GM23338 (cell line): ENCODE data around the gene TYW3. TPM values are rescaled to one million over a fixed set of nuclear protein-coding genes. Genes with fewer than 3 reads are reported as not detected.

Experiments
- ATAC-seq: fragments of 200-7000 bp; cut with Tn5 transposase; 3 replicates; pipeline ENCODE4 v1.9.1; 2020
- DNase-seq: peaks from one replicate; pipeline ENCODE4 v3.0.0-alpha.2; 2015; ENCODE audit warnings: low spot score
- H2AFZ ChIP-seq: fragments of 200-600 bp; sonication (generic); 2 replicates; pipeline ENCODE4 v1.8.0; 2016; ENCODE audit warnings: antibody characterized with exemption, mild to moderate bottlenecking, moderate library complexity
- H3F3A ChIP-seq: fragments of 200-600 bp; sonication (generic); replicated peaks from 2 replicates; pipeline ENCODE4 v1.8.0; 2017; ENCODE audit warnings: antibody characterized with exemption, mixed run types, low read depth
- H3K27ac ChIP-seq: fragments of 200-600 bp; sonication (generic); 2 replicates; pipeline ENCODE4 v1.6.1; 2016; ENCODE audit warnings: low read depth
- H3K27me3 ChIP-seq: fragments of 200-600 bp; sonication (generic); 2 replicates; pipeline ENCODE4 v1.8.0; 2016; ENCODE audit warnings: mild to moderate bottlenecking, mixed run types, moderate library complexity; ENCODE audit not compliant: insufficient read depth
- H3K36me3 ChIP-seq: fragments of 200-600 bp; sonication (generic); 2 replicates; pipeline ENCODE4 v1.8.0; 2016; ENCODE audit warnings: mild to moderate bottlenecking; ENCODE audit not compliant: insufficient read depth
- H3K4me1 ChIP-seq: fragments of 200-600 bp; sonication (generic); 2 replicates; pipeline ENCODE4 v1.8.0; 2016; ENCODE audit warnings: mild to moderate bottlenecking, moderate library complexity; ENCODE audit not compliant: insufficient read depth
- H3K4me2 ChIP-seq: fragments of 200-600 bp; sonication (generic); 2 replicates; pipeline ENCODE4 v1.7.1; 2017; ENCODE audit warnings: mixed run types
- H3K4me3 ChIP-seq: fragments of 200-600 bp; sonication (generic); 2 replicates; pipeline ENCODE4 v1.6.1; 2016; ENCODE audit warnings: mixed run types
- H3K79me2 ChIP-seq: fragments of 200-600 bp; sonication (generic); replicated peaks from 2 replicates; pipeline ENCODE4 v1.8.0; 2017; ENCODE audit warnings: mild to moderate bottlenecking; ENCODE audit not compliant: insufficient read depth
- H3K9me2 ChIP-seq: fragments of 200-600 bp; sonication (generic); 2 replicates; pipeline ENCODE4 v1.8.0; 2017; ENCODE audit not compliant: insufficient read depth
- H4K20me1 ChIP-seq: fragments of 200-600 bp; sonication (generic); replicated peaks from 2 replicates; pipeline ENCODE4 v1.8.0; 2017; ENCODE audit warnings: mild to moderate bottlenecking; ENCODE audit not compliant: insufficient read depth
- H3K27ac Mint-ChIP-seq: 2 replicates; pipeline ENCODE4 v1.8.0; 2020; ENCODE audit warnings: inconsistent platforms, mild to moderate bottlenecking, moderate library complexity, mixed read lengths
- H3K27me3 Mint-ChIP-seq: 3 replicates; pipeline ENCODE4 v1.8.0; 2022; ENCODE audit warnings: low read depth, mild to moderate bottlenecking, moderate library complexity, mixed read lengths, inconsistent platforms; ENCODE audit not compliant: insufficient read depth, poor library complexity
- H3K36me3 Mint-ChIP-seq: 3 replicates; pipeline ENCODE4 v1.8.0; 2021; ENCODE audit warnings: low read depth, mild to moderate bottlenecking, inconsistent platforms, moderate library complexity, mixed read lengths
- H3K4me1 Mint-ChIP-seq: 3 replicates; pipeline ENCODE4 v1.8.0; 2020; ENCODE audit warnings: mild to moderate bottlenecking, inconsistent platforms, mixed read lengths
- H3K4me3 Mint-ChIP-seq: 3 replicates; pipeline ENCODE4 v1.8.0; 2021; ENCODE audit warnings: moderate library complexity, mild to moderate bottlenecking, inconsistent platforms, mixed read lengths
- H3K9me3 Mint-ChIP-seq: 3 replicates; pipeline ENCODE4 v1.8.0; 2020; ENCODE audit warnings: moderate library complexity, mild to moderate bottlenecking, inconsistent platforms, mixed read lengths
- CREB1 ChIP-seq: fragments of 250-450 bp; sonication (Bioruptor Pico); IDR thresholded peaks from 2 replicates; pipeline ENCODE4 v1.5.0; 2020; ENCODE audit warnings: low read depth, mild to moderate bottlenecking, moderate library complexity
- CTCF ChIP-seq, 2 experiments: fragments of 200-600 bp in 1 of 2; sonication (generic) in 1 of 2; conservative IDR thresholded peaks; 2 replicates each; pipeline versions ENCODE4 v1.5.1 to v1.6.1; 2016 to 2017; ENCODE audit warnings: antibody characterized with exemption in 2 of 2, low read depth in 2 of 2, mild to moderate bottlenecking in 2 of 2, moderate library complexity in 1 of 2
- ETS1 ChIP-seq: IDR thresholded peaks from 2 replicates; pipeline ENCODE4 v1.6.1; 2016; ENCODE audit warnings: antibody characterized with exemption
- EZH2 ChIP-seq: fragments of 200-600 bp; sonication (generic); IDR thresholded peaks from one replicate; pipeline ENCODE4 v1.8.0; 2017; ENCODE audit warnings: antibody characterized with exemption, mild to moderate bottlenecking, low read depth; ENCODE audit not compliant: unreplicated experiment
- EZH2phosphoT487 ChIP-seq: fragments of 200-600 bp; sonication (generic); IDR thresholded peaks from one replicate; pipeline ENCODE4 v1.8.1; 2018; ENCODE audit warnings: antibody characterized with exemption; ENCODE audit not compliant: unreplicated experiment
- JUNB ChIP-seq: IDR thresholded peaks from one replicate; pipeline ENCODE4 v1.6.1; 2016; ENCODE audit warnings: antibody characterized with exemption; ENCODE audit not compliant: unreplicated experiment
- NANOG ChIP-seq: IDR thresholded peaks from 2 replicates; pipeline ENCODE4 v1.6.1; 2016; ENCODE audit warnings: antibody characterized with exemption, borderline replicate concordance
- POLR2AphosphoS5 ChIP-seq: IDR thresholded peaks from 2 replicates; pipeline ENCODE4 v1.6.1; 2016; ENCODE audit warnings: antibody characterized with exemption, low read depth
- STAT1 ChIP-seq: IDR thresholded peaks from one replicate; pipeline ENCODE4 v1.6.1; 2016; ENCODE audit warnings: antibody characterized with exemption; ENCODE audit not compliant: unreplicated experiment
- ZNF114 ChIP-seq: fragments of 250-450 bp; sonication (Bioruptor Pico); IDR thresholded peaks from 2 replicates; pipeline ENCODE4 v1.5.0; 2020; ENCODE audit warnings: mild to moderate bottlenecking, moderate library complexity
- ZNF331 ChIP-seq: fragments of 250-450 bp; sonication (Bioruptor Pico); IDR thresholded peaks from 2 replicates; pipeline ENCODE4 v1.5.0; 2020; ENCODE audit warnings: low read depth, mild to moderate bottlenecking, moderate library complexity
- ZNF462 ChIP-seq: fragments of 250-450 bp; sonication (Bioruptor Pico); IDR thresholded peaks from 2 replicates; pipeline ENCODE4 v1.5.0; 2020; ENCODE audit warnings: mild to moderate bottlenecking, moderate library complexity
- polyA plus RNA-seq: library from polyadenylated mRNA; unstranded; fragments of >200 nt; fragmentation: Nextera tagmentation; extraction: Ambion mirVana; gene quantifications from 2 replicates; pipeline ENCODE4 v1.2.1, GENCODE V29; 2016
- total RNA-seq: library from RNA; depleted of rRNA; stranded (reverse); fragments of >200 nt; shearing (Covaris generic); gene quantifications from 2 replicates; pipeline ENCODE4 v1.2.3, GENCODE V29; 2014
- TF ChIP-seq, protein P1 (sequence below): IDR thresholded peaks from one replicate; pipeline ENCODE4 v1.6.1; 2018; ENCODE audit warnings: antibody characterized with exemption; ENCODE audit not compliant: unreplicated experiment

Gene TYW3
- total and polyA plus RNA-seq, 2 experiments from 2014 or later = 29.6 to 66.8 TPM

DNA sequence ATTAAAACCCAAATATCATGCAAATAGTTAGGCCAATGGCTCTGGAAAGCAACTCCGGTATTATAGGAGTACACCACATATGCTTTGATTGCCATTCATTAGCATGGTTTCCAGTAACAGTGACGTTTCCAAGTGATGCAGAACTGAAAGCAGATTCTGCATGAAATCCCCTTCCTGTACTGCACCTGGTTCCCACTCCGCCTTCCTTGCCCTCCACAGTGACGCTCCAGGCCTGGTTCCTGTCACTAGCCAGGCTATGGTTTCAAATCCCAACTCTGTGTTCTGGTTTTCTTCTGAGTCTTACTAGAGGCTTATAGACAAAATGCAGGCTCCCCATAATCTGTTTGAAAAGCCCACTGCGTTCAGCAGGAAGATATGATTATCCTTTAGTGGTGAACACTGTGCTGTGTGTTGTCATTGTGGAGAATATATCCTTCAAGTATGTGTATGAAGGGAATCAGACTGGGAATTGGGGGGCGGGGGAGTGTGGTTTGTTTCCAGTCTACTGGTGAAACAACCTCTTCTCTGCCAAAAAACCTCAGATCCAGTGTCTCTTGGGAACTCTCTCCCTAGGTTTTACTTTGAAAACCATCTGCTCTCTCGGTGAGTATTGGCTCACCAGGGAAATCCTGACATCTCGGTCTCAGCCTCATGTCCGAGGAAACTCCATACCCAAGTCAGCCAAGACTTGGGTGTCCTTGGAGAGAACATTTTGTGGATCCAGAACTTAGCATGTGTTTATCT lies 78.7 kb downstream of the TYW3 start:
- Histone ChIP-seq H3K27ac (0 out of 2 replicates have a peak overlapping the region, but pooled peaks have one; percentile 52), H3K4me1 (no peaks in the 10 kb centered on the region), H2AFZ (peak overlapping the region; percentile 78), H3K27me3 (no peaks in the 10 kb centered on the region), H3K4me3 (no peak overlapping the region), H3K4me2 (no peak overlapping the region), H3F3A (no peaks in the 10 kb centered on the region), H3K79me2 (no peaks in the 10 kb centered on the region), H4K20me1 (no peaks in the 10 kb centered on the region), H3K9me2 (0 out of 2 replicates have a peak, but pooled peaks cover 5% of the 10 kb centered on the region), H3K36me3 (no peaks in the 10 kb centered on the region)
- Mint-ChIP-seq H3K9me3 (no peaks in the 10 kb centered on the region), H3K36me3 (no peaks in the 10 kb centered on the region), H3K27me3 (no peaks in the 10 kb centered on the region), H3K4me1 (peaks cover 2% of the 10 kb centered on the region; the same call in 1 of the 3 replicates), H3K27ac (no peak overlapping the region), H3K4me3 (no peak overlapping the region)
- ATAC-seq (no peak), DNase-seq (no peak)
- no peak for TF ChIP-seq STAT1
- no peak for TF ChIP-seq EZH2
- no peak for TF ChIP-seq CTCF (conservative IDR thresholded peaks at IDR 0.05; ENCODE audit: low read depth in 2 of 2)
- TF ChIP-seq ZNF114 = no peak
- no peak for TF ChIP-seq CREB1 (CRISPR knock-in tag)
- no peak for TF ChIP-seq ZNF462 (CRISPR knock-in tag)
- TF ChIP-seq, protein P1, sequence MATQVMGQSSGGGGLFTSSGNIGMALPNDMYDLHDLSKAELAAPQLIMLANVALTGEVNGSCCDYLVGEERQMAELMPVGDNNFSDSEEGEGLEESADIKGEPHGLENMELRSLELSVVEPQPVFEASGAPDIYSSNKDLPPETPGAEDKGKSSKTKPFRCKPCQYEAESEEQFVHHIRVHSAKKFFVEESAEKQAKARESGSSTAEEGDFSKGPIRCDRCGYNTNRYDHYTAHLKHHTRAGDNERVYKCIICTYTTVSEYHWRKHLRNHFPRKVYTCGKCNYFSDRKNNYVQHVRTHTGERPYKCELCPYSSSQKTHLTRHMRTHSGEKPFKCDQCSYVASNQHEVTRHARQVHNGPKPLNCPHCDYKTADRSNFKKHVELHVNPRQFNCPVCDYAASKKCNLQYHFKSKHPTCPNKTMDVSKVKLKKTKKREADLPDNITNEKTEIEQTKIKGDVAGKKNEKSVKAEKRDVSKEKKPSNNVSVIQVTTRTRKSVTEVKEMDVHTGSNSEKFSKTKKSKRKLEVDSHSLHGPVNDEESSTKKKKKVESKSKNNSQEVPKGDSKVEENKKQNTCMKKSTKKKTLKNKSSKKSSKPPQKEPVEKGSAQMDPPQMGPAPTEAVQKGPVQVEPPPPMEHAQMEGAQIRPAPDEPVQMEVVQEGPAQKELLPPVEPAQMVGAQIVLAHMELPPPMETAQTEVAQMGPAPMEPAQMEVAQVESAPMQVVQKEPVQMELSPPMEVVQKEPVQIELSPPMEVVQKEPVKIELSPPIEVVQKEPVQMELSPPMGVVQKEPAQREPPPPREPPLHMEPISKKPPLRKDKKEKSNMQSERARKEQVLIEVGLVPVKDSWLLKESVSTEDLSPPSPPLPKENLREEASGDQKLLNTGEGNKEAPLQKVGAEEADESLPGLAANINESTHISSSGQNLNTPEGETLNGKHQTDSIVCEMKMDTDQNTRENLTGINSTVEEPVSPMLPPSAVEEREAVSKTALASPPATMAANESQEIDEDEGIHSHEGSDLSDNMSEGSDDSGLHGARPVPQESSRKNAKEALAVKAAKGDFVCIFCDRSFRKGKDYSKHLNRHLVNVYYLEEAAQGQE = no peak
- TF ChIP-seq POLR2AphosphoS5 = no peak
- no peak for TF ChIP-seq EZH2phosphoT487
- TF ChIP-seq NANOG = no peak
- TF ChIP-seq ZNF331 (CRISPR knock-in tag) = no peak
- no peak for TF ChIP-seq JUNB
- TF ChIP-seq ETS1 = no peak
